ENCODE measurements around the gene SLC12A4.
"Not testable (repeated sequence)": the region's sequence is repeated elsewhere in the genome, so short reads cannot be mapped to it uniquely, and the experiment has no call there.

The SLC12A4 gene

GRCh38 chr16:67930678-67931211, 37.7 kb downstream of the SLC12A4 start:
- in situ Hi-C loops (cut with MboI; ENCODE audit: low sequenced_read_pairs), result loop anchor here (10.0 kb wide), 1 partner anchor 46 kb away; the partner anchor contains the start of gene NRN1L

DNA sequence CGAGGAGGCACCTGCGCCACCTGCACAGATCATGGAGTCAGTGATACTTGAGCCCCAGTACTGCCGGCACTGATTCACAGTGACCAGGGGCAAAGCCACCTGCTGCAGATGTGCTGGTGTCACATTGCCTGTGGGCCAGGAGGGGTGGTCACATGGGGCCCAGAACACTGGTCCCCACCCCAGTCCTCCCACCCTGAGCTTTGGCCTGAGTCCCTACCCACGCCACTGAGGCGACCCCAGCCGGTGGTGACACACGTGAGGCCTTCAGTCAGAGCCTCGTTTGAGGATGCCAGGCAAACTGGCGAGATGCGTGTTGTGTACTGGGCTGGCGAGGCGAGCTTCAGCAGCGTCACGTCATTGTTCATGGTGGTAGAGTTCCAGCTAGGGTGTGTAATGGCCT, 38.2 kb downstream of the SLC12A4 start:
- in situ Hi-C loops (cut with MboI; ENCODE audit: low sequenced_read_pairs), result loop anchor here (10.0 kb wide), 1 partner anchor 45 kb away; the partner anchor contains the start of gene NRN1L

DNA sequence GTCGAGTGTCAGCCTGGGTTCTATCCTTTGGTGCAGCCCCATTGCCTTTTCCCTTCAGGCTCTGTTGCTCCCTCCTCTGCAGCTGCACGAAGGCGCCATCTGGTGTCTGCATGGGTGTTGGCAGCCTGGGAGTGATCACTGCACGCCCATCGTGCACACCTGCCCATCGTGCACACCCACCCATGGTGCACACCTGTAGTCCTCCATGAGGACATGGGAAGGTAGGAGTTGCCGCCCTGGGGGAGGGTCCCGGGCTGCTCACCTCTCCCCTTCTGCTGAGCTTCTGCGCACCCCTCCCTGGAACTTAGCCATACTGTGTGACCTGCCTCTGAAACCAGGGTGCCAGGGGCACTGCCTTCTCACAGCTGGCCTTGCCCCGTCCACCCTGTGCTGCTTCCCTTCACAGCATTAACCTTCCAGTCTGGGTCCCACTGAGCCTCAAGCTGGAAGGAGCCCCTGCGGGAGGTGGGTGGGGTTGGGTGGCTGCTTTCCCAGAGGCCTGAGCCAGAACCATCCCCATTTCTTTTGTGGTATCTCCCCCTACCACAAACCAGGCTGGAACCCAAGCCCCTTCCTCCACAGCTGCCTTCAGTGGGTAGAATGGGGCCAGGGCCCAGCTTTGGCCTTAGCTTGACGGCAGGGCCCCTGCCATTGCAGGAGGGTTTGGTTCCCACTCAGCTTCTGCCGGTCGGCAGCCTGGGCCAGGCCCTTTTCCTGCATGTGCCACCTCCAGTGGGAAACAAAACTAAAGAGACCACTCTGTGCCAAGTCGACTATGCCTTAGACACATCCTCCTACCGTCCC, 39.7 kb downstream of the SLC12A4 start:
- in situ Hi-C loops (cut with MboI; ENCODE audit: low sequenced_read_pairs), result no loop called here

GRCh38 chr16:67928147-67928546, 40.3 kb downstream of the SLC12A4 start:
- in situ Hi-C loops (cut with MboI; ENCODE audit: low sequenced_read_pairs), result no loop called here

DNA sequence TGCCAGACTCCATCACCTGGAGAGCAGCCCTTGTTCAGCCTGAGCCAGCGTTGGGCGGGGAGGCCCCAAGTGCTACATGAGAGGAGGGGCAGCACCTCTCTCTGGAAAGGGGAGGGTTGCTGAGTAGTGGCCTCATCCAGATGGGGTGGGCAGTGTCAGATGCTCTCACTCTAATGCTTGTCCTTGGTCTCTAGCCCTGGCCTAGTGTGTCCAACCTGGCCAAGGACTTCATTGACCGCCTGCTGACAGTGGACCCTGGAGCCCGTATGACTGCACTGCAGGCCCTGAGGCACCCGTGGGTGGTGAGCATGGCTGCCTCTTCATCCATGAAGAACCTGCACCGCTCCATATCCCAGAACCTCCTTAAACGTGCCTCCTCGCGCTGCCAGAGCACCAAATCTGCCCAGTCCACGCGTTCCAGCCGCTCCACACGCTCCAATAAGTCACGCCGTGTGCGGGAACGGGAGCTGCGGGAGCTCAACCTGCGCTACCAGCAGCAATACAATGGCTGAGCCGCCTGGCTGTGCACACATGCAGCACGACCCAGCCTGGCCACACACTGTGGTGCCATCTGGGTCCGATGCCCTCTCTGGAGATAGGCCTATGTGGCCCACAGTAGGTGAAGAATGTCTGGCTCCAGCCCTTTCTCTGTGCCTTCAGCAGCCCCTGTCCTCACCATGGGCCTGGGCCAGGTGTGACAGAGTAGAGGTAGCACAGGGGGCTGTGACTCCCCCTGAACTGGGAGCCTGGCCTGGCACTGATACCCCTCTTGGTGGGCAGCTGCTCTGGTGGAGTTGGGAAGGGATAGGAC, 41.1 kb downstream of the SLC12A4 start:
- in situ Hi-C loops (cut with MboI; ENCODE audit: low sequenced_read_pairs), result no loop called here

GRCh38 chr16:67926181-67926750, 42.2 kb downstream of the SLC12A4 start:
- in situ Hi-C loops (cut with MboI; ENCODE audit: low sequenced_read_pairs), result no loop called here

DNA sequence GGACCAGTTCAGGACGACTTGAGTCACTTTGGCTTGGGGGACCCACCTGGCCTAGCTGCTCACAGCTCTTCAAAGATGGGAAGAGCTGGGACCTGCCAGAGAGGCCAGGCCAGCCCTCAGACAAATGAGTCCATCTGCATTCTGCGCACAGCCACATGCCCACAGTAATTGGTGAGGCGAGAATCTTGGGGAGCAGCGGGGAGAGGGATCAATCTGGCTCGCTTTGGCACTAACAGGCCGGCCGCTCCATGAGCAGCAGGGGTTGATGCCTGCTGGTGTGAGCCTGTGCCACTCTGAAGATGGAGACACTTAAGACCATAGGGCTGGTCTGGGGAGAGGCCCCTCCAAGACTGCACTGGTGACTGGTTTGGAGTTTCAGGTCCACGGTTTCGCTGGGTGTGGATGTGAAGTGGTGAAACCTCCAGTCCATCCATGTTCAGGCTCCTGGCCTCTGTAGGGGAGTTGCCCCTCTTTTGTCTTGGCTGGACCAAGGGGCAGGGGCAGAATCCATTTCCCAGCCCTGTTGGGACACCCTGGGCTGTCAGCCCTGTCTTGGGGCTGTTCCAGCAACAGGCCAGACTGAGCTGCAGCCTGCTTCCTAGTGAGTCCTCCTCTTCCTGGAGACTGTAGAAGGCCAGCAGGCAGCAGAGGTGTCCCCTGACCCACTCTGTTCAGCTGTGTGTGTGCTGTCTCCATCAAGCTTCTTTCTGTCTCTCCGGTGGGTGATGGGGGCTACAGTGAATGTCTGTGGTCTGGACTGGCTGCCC, 44.1 kb downstream of the SLC12A4 start:
- in situ Hi-C loops (cut with MboI; ENCODE audit: low sequenced_read_pairs), result no loop called here

DNA sequence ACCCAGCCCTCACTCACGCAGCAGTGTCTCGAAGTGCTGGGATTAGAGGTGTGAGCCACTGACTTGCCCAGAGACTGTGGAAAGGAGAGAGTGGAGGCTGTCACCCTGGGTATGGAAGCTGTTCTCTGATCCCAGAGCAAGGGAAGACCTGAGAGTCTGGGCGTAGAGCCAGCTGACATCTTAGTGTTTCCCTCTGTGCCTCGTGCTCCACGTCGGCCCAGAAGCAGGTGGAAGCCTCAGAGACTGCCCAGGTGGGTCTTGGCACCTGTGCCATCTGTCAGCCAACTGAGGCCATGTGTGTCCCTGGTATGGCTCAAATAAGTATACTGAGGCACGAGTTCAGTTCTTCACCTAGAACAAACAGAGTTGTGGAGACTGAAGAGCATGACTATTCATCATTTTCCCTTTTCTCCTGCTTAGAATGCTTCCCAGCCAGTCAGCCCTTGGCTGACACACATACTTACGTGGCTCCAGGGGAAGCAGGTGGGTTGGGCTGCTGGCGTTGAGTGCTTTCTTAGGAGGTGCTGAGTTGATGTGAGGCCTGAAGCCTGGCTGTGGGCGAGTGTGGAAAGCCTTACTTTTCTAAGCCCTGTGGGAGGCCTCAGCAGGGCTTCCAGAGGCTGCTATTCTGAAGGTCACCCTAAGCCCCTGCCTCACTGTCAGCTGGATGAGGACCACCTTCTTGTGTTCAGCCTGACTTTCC, 44.9 kb downstream of the SLC12A4 start:
- in situ Hi-C loops (cut with MboI; ENCODE audit: low sequenced_read_pairs), result no loop called here

DNA sequence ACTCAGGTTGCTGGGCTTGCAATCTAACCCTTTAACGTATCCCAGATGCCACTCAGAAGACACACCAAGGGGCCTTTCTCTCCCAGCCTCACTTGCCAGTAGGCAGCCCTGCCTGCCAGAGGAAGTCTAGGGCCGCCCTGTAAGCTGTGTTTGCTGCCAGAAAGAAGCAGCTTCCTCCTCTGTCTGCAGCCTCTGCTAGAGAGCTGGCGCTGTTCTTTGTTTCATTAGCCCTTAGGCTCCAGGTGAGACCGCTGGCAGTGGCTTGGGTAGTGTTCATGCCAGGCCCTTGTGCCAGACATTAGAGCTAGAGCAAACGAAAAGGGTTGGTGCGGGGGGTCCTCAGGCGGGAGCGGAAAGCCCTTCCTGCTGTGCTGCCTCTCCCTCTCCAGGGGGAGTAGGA, 45.7 kb downstream of the SLC12A4 start:
- in situ Hi-C loops (cut with MboI; ENCODE audit: low sequenced_read_pairs), result no loop called here

- in situ Hi-C loops (cut with MboI; ENCODE audit: low sequenced_read_pairs), result no loop called here
These were observed 46.2 kb downstream of the SLC12A4 start for GRCh38 chr16:67922221-67922620.

GRCh38 chr16:67919622-67920221, 48.7 kb downstream of the SLC12A4 start:
- in situ Hi-C loops (cut with MboI; ENCODE audit: low sequenced_read_pairs), result no loop called here

- in situ Hi-C loops (cut with MboI; ENCODE audit: low sequenced_read_pairs), result no loop called here
These were observed 50.6 kb downstream of the SLC12A4 start for GRCh38 chr16:67917852-67918236.

DNA sequence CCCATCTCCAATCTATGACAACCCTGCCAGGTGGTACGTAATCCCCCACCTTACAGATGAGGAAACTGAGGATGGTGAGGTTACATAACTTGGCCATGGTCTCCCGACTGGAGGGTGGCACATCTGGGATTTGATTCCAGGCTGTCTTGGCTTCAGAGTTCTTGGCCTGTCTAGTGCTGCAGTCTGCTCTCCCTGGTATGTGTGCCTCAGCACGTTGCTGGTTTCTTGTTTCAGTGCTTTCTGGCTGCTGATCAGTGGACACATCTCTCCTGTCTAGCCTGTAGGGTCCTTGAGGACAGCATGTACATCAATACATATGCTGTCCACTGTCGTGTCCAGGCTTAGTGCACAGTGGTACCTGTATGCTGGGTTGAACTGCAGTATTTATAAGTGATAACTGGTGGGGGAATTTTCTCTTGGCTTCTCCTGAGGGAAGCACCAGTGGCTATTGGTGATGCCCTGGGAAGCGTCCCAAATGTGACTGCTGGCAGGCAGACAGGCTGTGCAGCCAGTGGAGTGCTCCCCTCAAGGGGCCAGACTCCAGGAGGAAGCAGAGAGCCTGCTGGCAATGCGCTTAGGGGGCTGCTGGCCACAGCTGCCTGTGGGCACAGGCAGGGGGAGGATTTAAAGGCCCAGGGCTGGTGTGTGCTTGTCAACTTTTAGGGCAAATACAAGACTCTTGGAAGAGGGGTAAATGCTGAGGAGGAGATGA, 51.1 kb downstream of the SLC12A4 start:
- in situ Hi-C loops (cut with MboI; ENCODE audit: low sequenced_read_pairs), result no loop called here

GRCh38 chr16:67915831-67916723, 52.4 kb downstream of the SLC12A4 start:
- in situ Hi-C loops (cut with MboI; ENCODE audit: low sequenced_read_pairs), result no loop called here

- in situ Hi-C loops (cut with MboI; ENCODE audit: low sequenced_read_pairs), result not testable (repeated sequence)
These were observed 53.0 kb downstream of the SLC12A4 start for GRCh38 chr16:67915496-67915769.

DNA sequence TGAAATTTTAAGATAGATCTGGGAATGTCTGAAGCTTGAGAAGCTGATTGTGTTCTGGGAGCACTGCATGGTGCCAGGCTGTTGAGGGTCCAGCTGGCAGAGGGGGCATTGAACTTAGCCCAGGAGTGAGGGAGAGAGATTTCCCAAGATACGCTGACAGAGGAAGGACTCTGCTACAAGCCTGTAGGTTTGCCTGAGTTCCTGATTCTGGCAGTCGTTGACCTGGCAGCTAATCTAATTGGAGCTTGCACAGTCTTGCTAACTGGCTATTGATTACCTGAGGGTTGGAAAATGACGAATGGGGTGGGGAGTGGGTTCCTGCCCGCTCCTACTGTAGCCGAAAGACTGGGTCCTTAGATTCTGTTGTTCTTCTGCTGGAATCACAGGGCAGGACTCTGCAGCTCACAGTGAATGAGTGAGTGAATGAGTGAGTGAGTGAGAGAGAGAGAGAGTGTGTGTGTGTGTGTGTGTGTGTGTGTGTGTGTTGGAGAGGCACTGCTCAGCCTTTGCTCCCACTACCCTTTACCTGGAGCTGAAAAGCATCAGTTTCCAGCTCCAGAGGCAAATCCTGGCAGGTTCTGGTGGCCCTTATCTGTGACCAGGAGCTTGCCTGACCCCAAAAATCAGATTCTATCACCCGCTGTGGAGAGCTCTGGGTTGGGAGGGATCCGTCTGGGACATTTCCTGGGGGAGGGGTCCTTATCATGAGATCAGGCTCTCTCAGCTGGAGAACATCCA, 53.5 kb downstream of the SLC12A4 start:
- in situ Hi-C loops (cut with MboI; ENCODE audit: low sequenced_read_pairs), result no loop called here

DNA sequence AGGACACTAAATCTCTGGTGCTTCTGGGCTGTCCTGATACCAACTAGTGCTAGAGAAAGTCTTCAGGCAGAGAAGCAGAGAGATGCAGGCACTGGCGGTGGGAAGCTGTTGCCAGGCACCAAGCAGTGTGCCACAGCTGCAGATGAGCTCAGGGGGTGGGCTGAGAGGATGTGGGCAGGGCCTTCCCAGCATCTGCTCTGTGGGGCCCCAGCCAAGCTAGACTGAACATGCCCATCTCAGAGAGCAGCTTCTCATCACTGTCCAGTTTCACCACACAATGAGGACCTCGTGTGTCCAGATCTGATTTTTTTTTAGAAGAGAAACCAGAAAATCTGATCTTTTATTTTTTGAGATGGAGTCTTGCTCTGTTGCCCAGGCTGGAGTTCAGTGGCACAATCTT, 58.3 kb downstream of the SLC12A4 start:
- in situ Hi-C loops (cut with MboI; ENCODE audit: low sequenced_read_pairs), result no loop called here
